ENCODE results near the gene PTCRA. TPM values are rescaled to one million over a fixed set of nuclear protein-coding genes. Genes with fewer than 3 reads are reported as not detected.
"Not testable (repeated sequence)": the region's sequence is repeated elsewhere in the genome, so short reads cannot be mapped to it uniquely, and the experiment has no call there.

Gene PTCRA
- total RNA-seq, 1 donor from 2014 or later: not detected

GRCh38 chr6:42898891-42899361, 16.9 kb upstream of the PTCRA start:
- intact Hi-C loops (cut with DNase I): loop anchor here (5.0 kb wide), 1 partner anchor 172 kb away; no protein-coding TSS in a partner anchor
- peak; percentile 79 for DNase-seq (ENCODE audit: missing footprints)
- no peak for ATAC-seq

DNA sequence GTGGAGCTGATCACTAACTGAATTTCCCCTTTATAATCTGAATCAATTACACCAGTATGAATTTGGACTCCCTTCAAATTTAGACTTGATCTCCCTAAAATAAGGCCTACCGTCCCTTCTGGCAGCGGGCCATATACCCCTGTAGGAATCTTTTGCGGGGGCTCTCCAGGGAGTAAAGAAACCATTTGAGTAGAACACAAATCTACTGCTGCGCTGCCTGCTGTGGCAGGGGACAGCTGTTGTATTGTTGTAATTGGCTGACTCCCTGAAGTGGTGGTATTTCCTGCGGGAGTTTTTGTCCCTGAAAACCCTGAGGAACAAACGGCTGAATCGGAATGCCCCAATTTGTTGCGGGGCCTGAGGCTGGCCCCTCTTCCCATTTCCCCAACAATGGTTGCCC, 16.0 kb upstream of the PTCRA start:
- no peak for ATAC-seq
- intact Hi-C loops (cut with DNase I): loop anchor here (5.0 kb wide), 4 partner anchors 82 to 227 kb away; partner anchors contain the start of genes KLC4, MRPL2 and PPP2R5D
- no peak for DNase-seq (ENCODE audit: missing footprints)

- ATAC-seq (peak; percentile 97), DNase-seq (ENCODE audit: missing footprints) (peak; percentile 89)
- intact Hi-C loops (cut with DNase I): loop anchor here (1.0 to 5.0 kb wide), 4 partner anchors 81 to 242 kb away; partner anchors contain the start of genes KLC4, MRPL2 and PPP2R5D
Observed at GRCh38 chr6:42901538-42901957, 14.3 kb upstream of the PTCRA start.

- intact Hi-C loops (cut with DNase I): loop anchor here (5.0 kb wide), 3 partner anchors 80 to 225 kb away; partner anchors contain the start of genes KLC4, MRPL2 and PPP2R5D
- not testable (repeated sequence) for DNase-seq (ENCODE audit: missing footprints); ATAC-seq
Observed at GRCh38 chr6:42902429-42903263, 13.2 kb upstream of the PTCRA start.

DNA sequence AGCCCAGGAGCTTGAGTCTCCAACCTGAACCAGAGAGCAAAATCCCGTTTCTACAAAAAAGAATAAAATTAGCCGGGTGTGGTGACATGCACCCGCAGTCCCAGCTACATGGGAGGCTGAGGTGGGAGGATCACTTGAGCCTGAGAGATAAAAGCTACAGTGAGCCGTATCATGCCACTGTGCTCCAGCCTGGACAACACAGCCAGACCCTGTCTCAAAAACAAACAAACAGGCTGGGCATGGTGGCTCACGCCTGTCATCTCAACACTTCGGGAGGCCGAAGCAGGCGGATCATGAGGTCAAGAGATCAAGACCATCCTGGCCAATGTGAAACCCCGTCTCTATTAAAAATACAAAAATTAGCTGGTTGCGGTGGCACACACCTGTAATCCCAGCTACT, 11.4 kb upstream of the PTCRA start:
- intact Hi-C loops (cut with DNase I): loop anchor here (5.0 kb wide), 3 partner anchors 78 to 223 kb away; partner anchors contain the start of genes KLC4, MRPL2 and PPP2R5D
- no peak for ATAC-seq
- DNase-seq (ENCODE audit: missing footprints): no peak

DNA sequence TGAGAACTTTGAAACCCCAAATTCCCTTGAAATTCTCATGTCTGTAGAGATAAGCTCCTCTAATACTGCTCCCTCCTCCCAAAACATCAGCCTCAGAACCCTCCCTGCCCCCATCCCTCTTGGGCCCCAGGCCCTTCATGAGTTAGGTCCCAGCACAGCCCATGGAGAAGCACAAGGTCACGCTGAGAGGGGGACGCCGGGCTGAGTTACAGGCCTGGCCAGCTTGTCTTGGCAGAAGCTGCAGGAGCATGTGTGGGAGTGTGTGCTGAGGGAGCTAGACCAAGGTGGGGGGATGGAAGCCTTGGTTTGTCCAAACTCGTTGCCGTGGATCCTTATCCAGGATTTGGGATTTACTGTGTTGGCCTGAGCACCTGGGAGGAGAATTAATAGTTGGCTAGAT, 8.5 kb upstream of the PTCRA start:
- ATAC-seq (peak; percentile 71), DNase-seq (ENCODE audit: missing footprints) (no peak)
- intact Hi-C loops (cut with DNase I): no loop called here

- intact Hi-C loops (cut with DNase I): no loop called here
- ATAC-seq (no peak), DNase-seq (ENCODE audit: missing footprints) (no peak)
Observed at GRCh38 chr6:42909835-42910234, 6.0 kb upstream of the PTCRA start.

- DNase-seq (ENCODE audit: missing footprints): no peak
- no peak for ATAC-seq
- intact Hi-C loops (cut with DNase I): no loop called here
Observed at GRCh38 chr6:42911171-42912021, 4.5 kb upstream of the PTCRA start.

DNA sequence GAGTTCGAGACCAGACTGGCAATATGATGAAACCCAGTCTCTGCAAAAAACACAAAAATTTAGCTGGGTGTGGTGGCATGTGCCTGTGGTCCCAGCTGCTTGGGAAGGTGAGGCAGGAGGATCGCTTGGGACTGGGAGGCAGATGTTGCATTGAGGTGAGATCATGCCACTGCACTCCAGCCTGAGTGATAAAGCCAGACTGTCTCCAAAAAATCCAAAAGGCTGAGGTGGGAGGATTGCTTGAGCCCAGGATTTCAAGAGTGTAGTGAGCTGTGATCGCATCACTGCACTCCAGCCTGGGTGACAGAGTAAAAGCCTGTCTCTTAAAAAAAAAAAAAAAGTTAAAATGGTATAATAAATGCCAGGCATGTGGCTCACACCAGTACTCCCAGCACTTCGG, 1.3 kb upstream of the PTCRA start:
- ATAC-seq: no peak
- DNase-seq (ENCODE audit: missing footprints): no peak
- intact Hi-C loops (cut with DNase I): no loop called here

GRCh38 chr6:42916288-42916687, 435 bp downstream of the PTCRA start:
- intact Hi-C loops (cut with DNase I): no loop called here
- ATAC-seq (no peak), DNase-seq (ENCODE audit: missing footprints) (no peak)

GRCh38 chr6:42921801-42922200, 5.9 kb downstream of the PTCRA start:
- intact Hi-C loops (cut with DNase I): no loop called here
- ATAC-seq (no peak), DNase-seq (ENCODE audit: missing footprints) (no peak)

GRCh38 chr6:42923666-42924065, 7.8 kb downstream of the PTCRA start:
- no peak for DNase-seq (ENCODE audit: missing footprints)
- intact Hi-C loops (cut with DNase I): no loop called here
- ATAC-seq: no peak

GRCh38 chr6:42925248-42925857, 9.5 kb downstream of the PTCRA start:
- DNase-seq (ENCODE audit: missing footprints) (no peak), ATAC-seq (no peak)
- intact Hi-C loops (cut with DNase I): loop anchor here (5.0 kb wide), 1 partner anchor 57 kb away; the partner anchor contains the start of gene PPP2R5D

DNA sequence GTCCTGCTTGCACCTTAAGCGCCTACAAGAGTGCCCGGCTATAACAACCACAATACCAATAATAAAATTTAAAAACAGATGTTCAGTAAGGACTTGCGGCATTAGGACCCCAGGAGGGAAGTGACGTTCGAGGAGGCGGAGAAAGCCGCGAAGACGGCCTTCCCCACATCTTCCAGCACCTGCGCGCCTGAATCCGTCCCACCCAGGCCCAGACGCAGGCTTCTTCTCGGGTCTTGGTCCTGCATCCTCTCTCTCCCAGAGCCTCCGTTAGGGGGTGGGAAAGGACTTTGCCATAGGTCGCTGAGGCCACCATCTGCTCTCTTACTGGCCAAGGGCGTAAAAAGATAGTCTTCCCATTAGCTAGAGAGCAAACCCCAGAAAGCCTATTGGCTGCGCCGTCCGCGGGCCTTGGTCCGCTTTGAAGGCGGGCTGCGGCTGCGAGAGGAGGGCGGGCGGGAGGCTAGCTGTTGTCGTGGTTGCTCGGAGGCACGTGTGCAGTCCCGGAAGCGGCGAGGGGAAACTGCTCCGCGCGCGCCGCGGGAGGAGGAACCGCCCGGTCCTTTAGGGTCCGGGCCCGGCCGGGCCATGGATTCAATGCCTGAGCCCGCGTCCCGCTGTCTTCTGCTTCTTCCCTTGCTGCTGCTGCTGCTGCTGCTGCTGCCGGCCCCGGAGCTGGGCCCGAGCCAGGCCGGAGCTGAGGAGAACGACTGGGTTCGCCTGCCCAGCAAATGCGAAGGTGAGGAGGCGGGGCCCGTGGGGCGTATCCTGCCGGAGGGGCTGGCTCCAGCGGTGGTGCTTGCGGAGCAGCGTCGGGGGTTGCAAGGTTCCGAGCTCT, 13.3 kb downstream of the PTCRA start, which contains the start of gene CNPY3:
Gene CNPY3, plus strand, starts transcription at position 495 of the 835 bp plus-strand sequence. Its CDS starts 91 bp downstream, at position 586.
- ATAC-seq: peak; percentile 96
- DNase-seq (ENCODE audit: missing footprints): peak; percentile 97
- intact Hi-C loops (cut with DNase I): loop anchor here (5.0 kb wide), 1 partner anchor 53 kb away; the partner anchor contains the start of gene PPP2R5D

DNA sequence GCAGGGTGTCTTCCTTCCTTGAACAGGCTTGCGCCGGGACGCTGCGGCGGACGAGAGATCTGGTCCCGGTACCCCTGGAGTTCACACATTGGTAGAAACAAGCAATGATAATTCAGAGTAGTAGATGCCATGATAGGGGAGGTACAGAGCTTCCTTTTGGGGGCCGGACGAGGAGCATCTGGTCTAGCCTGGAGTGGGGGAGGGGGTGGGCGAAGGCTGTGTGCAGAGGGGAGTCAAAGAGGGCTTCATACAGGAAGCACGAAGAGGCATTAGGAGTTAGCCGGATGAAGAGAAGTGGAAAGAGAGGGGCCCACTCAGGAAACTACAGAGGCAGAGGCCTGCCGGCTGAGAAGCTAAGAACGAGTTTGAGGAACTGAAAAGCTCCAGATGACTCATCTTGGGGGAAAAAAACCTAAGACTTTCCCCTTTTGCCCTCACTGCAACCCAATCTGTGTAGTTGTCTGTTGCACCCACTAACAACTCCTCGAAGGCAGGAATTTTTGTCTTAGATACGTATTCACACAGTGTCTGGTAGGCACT, 14.0 kb downstream of the PTCRA start:
- ATAC-seq (peak; percentile 12), DNase-seq (ENCODE audit: missing footprints) (peak; percentile 79)
- intact Hi-C loops (cut with DNase I): loop anchor here (5.0 kb wide), 1 partner anchor 52 kb away; the partner anchor contains the start of gene PPP2R5D

DNA sequence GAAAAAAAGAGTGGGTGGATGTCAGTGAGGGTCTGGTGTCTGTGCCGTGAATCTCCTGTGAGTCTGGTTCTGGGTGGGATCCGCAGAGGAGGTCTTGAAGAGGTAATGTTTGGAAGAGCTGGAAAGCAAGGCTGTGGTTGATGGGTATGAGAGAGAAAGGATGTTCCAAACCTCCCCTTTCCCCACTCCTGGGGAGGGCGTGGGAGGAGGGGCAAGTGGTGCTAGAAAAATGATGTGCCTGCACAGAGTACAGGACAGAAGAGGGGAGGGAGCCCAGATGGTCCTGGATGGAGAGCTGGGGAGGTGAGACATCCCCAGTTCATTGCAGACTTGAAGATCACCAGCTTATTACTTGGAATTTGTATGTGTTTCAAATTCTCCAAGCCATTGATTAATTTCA, 16.6 kb downstream of the PTCRA start:
- intact Hi-C loops (cut with DNase I): no loop called here
- no peak for ATAC-seq
- no peak for DNase-seq (ENCODE audit: missing footprints)

DNA sequence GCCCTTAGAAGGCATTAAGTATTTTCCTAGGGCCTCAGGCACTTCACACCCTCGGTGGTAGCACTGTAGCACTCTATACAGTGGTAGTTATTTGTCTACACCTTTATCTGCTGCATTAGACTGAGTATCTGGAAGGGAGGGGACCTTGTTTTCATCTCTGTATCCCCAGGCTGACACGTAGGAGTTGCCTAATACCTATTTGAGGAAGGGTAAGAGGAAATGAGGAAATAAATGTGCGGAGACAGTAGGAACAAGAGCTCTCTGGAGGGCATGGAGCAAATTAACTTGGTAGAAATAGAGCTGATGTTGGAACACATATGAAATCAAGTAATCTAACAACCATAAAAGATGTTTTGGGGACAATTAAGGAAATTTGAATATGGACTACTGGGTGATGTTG, 17.4 kb downstream of the PTCRA start:
- intact Hi-C loops (cut with DNase I): no loop called here
- DNase-seq (ENCODE audit: missing footprints): no peak

More for the DNA sequence above, 17.4 kb downstream of the PTCRA start:
- no peak for ATAC-seq

Measured in Right ventricle myocardium inferior (tissue), 1 donor.